DND-41 (cell line): ENCODE measurements around the gene GALNT18.

Experiments
- ATAC-seq: fragments of 200-7000 bp; cut with Tn5 transposase; 3 replicates; pipeline ENCODE4 v1.9.1; 2021; ENCODE audit warnings: low read depth; ENCODE audit not compliant: insufficient read depth
- DNase-seq: peaks from one replicate; pipeline ENCODE4 v3.0.0-alpha.2; 2020
- H2AFZ ChIP-seq: 2 replicates; pipeline ENCODE4 v1.6.0; 2012; ENCODE audit warnings: low read depth, low read length
- H3K27ac ChIP-seq: 2 replicates; pipeline ENCODE4 v1.5.1; 2012; ENCODE audit warnings: low read length, inconsistent platforms
- H3K27me3 ChIP-seq: fragments of 200-600 bp; sonication (generic); 2 replicates; pipeline ENCODE4 v1.6.0; 2012; ENCODE audit warnings: low read length, mild to moderate bottlenecking, inconsistent platforms; ENCODE audit not compliant: insufficient read depth, poor library complexity
- H3K36me3 ChIP-seq: 2 replicates; pipeline ENCODE4 v1.5.1; 2012; ENCODE audit warnings: low read length, inconsistent platforms; ENCODE audit not compliant: insufficient read depth
- H3K4me1 ChIP-seq: 2 replicates; pipeline ENCODE4 v1.5.1; 2012; ENCODE audit warnings: mild to moderate bottlenecking, low read length; ENCODE audit not compliant: insufficient read depth
- H3K4me2 ChIP-seq: 2 replicates; pipeline ENCODE4 v1.6.0; 2012; ENCODE audit warnings: mild to moderate bottlenecking, moderate library complexity, low read length, inconsistent platforms; ENCODE audit not compliant: insufficient read depth
- H3K4me3 ChIP-seq, 2 experiments: fragments of 200-600 bp in 1 of 2; shearing (Covaris generic) in 1 of 2; 2 replicates each; pipeline ENCODE4 v1.5.1; 2012 to 2016; ENCODE audit warnings: inconsistent platforms in 2 of 2, low read length in 2 of 2, mild to moderate bottlenecking in 2 of 2, low read depth in 1 of 2, moderate library complexity in 1 of 2
- H3K79me2 ChIP-seq: 2 replicates; pipeline ENCODE4 v1.6.0; 2012; ENCODE audit warnings: low read length, inconsistent platforms; ENCODE audit not compliant: insufficient read depth
- H3K9ac ChIP-seq: 2 replicates; pipeline ENCODE4 v1.6.0; 2012; ENCODE audit warnings: low read depth, mild to moderate bottlenecking, inconsistent platforms, low read length, moderate library complexity
- H3K9me3 ChIP-seq: 2 replicates; pipeline ENCODE4 v1.5.1; 2012; ENCODE audit warnings: low read length, moderate library complexity, mild to moderate bottlenecking, inconsistent platforms; ENCODE audit not compliant: insufficient read depth, severe bottlenecking
- H4K20me1 ChIP-seq: 2 replicates; pipeline ENCODE4 v1.6.0; 2012; ENCODE audit warnings: low read length; ENCODE audit not compliant: insufficient read depth
- EZH2 ChIP-seq: IDR thresholded peaks from 3 replicates; pipeline ENCODE4 v1.6.1; 2012; ENCODE audit warnings: borderline replicate concordance, low read depth, mild to moderate bottlenecking, moderate library complexity, low read length, inconsistent platforms; ENCODE audit not compliant: severe bottlenecking
- TF ChIP-seq, protein P1 (sequence below): IDR thresholded peaks from 2 replicates; pipeline ENCODE4 v1.5.1; 2012; ENCODE audit warnings: borderline replicate concordance, low read length, moderate library complexity, mild to moderate bottlenecking; ENCODE audit not compliant: poor library complexity, severe bottlenecking; ENCODE audit errors: extremely low read depth

Gene GALNT18

DNA sequence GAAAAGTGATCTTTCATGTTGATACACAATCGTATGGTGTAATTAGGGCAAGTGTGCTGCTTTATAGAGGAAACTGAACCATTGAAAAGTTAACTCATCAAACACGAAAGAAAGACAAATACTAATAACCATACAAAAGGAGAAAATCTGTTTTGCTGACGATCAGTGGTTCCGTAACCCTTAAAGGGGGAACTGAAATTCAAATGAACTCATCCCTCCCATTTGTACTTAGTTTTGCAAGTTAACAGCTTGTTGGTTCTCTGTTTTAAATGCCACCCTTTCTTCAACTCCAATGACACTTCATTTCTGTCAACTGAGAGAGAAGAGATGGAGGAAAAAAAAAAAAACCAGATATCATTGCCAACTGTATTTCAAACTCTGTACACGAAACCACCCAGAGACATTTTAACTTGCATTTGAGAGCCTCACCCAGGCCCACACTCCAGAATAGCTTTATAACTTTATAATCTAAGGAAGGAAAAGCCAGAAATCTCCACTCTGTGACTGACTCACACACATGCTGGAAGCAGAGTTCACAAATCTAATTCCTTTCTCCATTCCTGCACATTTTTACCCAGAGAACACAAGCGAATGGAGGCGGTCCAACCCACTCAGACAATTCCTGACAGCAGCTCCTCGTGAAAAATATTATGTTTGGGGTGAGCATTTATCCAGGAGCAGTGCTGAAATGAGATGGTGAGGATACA, 251.4 kb downstream of the GALNT18 start:
- Histone ChIP-seq H2AFZ (no peak overlapping the region), H3K4me2 (no peak overlapping the region), H3K36me3 (no peaks in the 10 kb centered on the region), H4K20me1 (no peaks in the 10 kb centered on the region), H3K27ac (no peak overlapping the region), H3K9me3 (no peaks in the 10 kb centered on the region), H3K79me2 (no peaks in the 10 kb centered on the region), H3K4me3 (no peak overlapping the region), H3K4me1 (no peaks in the 10 kb centered on the region), H3K9ac (no peak overlapping the region), H3K27me3 (peaks cover 7% of the 10 kb centered on the region)
- ATAC-seq (no peak), DNase-seq (no peak)
- no peak for TF ChIP-seq EZH2

DNA sequence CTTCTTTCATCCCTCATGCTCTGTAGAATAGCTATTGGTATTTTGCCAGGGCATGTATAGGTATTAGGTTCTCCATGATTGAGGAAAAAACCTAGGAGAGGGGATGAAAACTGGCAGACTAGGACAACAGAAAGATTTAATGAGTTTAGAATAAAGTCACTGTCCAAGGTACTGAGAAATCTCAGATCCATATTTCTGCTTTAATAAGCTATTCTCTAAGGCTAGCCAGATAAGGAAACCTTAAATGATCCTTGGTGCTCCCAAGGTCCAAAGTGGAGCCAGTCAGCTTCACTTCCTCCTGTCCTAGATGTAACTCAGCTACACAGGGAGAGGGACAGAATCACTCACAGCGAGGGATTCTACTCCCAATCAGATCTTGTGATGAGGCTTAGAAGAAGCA, 255.0 kb downstream of the GALNT18 start:
- no peak for DNase-seq
- Histone ChIP-seq H3K27ac (no peak overlapping the region), H3K9ac (no peak overlapping the region)

DNA sequence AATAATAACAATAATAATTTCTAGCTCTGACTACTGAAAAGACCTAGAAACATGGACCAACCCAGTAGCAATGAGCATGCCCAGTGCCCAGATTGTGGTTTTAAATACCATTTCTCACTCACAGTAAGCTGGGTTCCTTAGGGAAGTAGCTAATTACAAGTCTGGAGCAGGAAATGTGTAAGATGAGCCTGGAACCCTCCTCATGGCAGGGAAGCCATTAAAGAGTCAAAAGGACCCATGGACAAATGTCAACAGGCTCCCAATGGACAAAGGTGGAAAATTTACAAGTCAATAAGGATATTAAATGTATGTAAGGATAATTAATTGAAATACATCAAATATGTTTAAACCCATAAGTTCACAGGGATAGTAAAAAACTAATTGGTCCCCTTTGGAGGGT, 258.1 kb downstream of the GALNT18 start:
- Histone ChIP-seq H3K4me3 (no peak overlapping the region), H3K4me1 (no peaks in the 10 kb centered on the region), H3K27me3 (peaks cover 3% of the 10 kb centered on the region), H3K4me2 (no peak overlapping the region), H2AFZ (no peak overlapping the region), H3K9me3 (no peaks in the 10 kb centered on the region), H4K20me1 (no peaks in the 10 kb centered on the region), H3K36me3 (no peaks in the 10 kb centered on the region), H3K9ac (no peak overlapping the region), H3K79me2 (no peaks in the 10 kb centered on the region), H3K27ac (no peak overlapping the region)
- DNase-seq (no peak), ATAC-seq (no peak)
- TF ChIP-seq, protein P1, sequence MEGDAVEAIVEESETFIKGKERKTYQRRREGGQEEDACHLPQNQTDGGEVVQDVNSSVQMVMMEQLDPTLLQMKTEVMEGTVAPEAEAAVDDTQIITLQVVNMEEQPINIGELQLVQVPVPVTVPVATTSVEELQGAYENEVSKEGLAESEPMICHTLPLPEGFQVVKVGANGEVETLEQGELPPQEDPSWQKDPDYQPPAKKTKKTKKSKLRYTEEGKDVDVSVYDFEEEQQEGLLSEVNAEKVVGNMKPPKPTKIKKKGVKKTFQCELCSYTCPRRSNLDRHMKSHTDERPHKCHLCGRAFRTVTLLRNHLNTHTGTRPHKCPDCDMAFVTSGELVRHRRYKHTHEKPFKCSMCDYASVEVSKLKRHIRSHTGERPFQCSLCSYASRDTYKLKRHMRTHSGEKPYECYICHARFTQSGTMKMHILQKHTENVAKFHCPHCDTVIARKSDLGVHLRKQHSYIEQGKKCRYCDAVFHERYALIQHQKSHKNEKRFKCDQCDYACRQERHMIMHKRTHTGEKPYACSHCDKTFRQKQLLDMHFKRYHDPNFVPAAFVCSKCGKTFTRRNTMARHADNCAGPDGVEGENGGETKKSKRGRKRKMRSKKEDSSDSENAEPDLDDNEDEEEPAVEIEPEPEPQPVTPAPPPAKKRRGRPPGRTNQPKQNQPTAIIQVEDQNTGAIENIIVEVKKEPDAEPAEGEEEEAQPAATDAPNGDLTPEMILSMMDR: no peak
- no peak for TF ChIP-seq EZH2

More for the DNA sequence above, 255.0 kb downstream of the GALNT18 start:
- TF ChIP-seq, protein P1: no peak
- no peak for TF ChIP-seq EZH2
- no peak overlapping the region for H3K4me3 ChIP-seq
- H3K79me2 ChIP-seq: no peaks in the 10 kb centered on the region
- peaks cover 2% of the 10 kb centered on the region for H3K27me3 ChIP-seq
- H4K20me1 ChIP-seq: no peaks in the 10 kb centered on the region
- H3K4me1 ChIP-seq: no peaks in the 10 kb centered on the region
- H3K4me2 ChIP-seq: no peak overlapping the region
- no peaks in the 10 kb centered on the region for H3K9me3 ChIP-seq
- no peak overlapping the region for H2AFZ ChIP-seq
- no peaks in the 10 kb centered on the region for H3K36me3 ChIP-seq
- ATAC-seq: no peak

DNA sequence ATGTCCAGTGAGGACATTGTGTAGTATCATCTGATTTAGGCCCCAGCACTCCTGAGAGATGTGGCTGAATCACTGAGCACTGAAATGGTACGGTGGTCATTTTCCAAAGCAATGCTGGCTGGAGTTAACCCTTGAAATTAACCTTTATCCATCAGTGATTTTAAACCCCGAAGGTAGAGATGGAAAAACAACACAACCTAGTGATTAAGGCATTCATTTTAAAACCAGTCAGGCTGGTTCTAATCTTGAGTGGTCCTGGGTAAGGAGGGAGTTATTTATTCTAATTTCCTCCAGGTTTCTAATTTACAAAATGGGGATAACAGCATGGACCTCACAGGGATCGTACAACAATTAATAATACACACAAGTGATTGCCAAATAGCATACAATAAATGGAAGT, 262.2 kb downstream of the GALNT18 start:
- Histone ChIP-seq H3K27ac (no peak overlapping the region), H3K9ac (no peak overlapping the region), H3K36me3 (no peaks in the 10 kb centered on the region), H3K4me3 (no peak overlapping the region), H2AFZ (no peak overlapping the region), H3K4me2 (no peak overlapping the region), H3K79me2 (no peaks in the 10 kb centered on the region), H3K4me1 (no peaks in the 10 kb centered on the region), H4K20me1 (no peaks in the 10 kb centered on the region), H3K9me3 (no peaks in the 10 kb centered on the region), H3K27me3 (peaks cover 3% of the 10 kb centered on the region)
- DNase-seq: no peak
- TF ChIP-seq EZH2: no peak
- TF ChIP-seq, protein P1: no peak
- ATAC-seq: no peak
